NOMO-1 treated with DMSO at 0.1 percent for 48 hours (cell line): ENCODE results near the gene SLC28A1.

Experiments
- DNase-seq: peaks from one replicate; lab custom pipeline; 2025; ENCODE audit not compliant: unreplicated experiment; lab: John Stamatoyannopoulos, UW

Gene SLC28A1

DNA sequence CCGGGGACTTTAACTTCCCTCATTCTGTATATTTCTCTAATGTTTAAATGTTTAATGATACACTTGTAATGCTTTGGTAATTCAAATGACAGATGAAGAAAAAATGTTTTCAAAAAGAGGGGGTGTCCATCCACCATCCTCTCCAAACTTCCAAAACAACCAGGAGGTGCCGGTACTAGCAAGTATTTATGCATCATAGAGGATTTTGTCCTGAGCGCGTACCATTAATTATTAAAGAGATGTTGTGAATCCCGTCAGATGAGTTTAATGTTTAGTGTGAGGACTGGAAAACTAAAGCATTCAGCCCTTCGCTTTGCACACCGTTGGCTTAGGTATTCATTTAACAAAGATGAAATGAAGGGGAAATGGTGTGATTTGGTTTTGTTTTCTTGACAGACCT is 1.3 kb downstream of the SLC28A1 start:
- no peak for DNase-seq

DNA sequence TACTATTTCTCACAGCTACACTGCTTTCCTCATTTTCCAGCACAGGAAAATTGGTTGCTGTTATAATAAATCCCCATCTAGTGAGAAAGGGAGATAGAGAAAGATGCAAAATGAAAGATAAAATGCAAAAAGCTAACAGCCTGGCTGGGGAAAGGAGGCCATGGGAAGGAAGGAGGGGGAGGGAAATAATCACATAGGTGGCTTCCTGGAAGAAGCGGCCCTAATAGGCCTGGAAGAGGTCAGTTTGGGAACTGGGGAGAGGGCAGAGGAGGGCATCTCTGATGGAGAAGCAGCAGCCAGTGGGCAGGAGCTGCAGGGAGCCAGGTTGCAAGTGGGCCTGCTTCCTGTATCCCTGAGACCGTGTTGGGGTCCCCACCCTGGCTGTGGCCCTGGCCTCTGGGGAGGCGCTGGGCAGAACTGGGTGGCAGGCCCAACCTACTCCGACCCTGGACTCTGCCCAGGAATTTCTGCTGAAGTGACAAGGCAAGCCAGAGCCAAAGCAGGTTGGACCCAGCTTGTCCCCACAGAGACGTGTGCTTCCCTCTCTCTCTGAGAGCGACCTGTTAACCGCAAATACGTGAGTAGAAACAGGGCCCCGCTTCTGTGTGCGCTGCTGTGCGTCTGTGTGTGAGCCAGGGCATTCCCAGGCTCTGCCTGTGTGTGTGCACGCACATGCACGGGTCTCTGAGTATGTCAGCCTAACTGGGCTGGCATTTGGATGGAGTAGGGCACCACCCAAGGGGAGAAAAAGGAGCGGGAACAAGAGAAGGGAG is 1.9 kb downstream of the SLC28A1 start:
- DNase-seq, result no peak

DNA sequence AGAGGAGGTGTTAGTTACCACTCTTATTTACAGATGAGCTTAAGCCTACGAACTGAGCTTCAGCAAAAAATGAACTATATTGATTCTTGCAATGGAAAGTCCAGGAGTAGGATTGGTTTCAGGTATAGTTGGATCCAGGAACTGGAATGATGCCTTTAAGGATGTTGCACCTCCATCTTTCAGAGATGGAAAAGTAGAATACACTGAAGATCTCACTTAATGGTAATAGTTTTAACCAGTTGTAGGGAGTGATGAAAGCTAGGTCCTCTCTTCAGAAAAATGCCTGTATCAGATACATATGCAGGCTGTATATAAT is 2.5 kb downstream of the SLC28A1 start:
- DNase-seq, result no peak

DNA sequence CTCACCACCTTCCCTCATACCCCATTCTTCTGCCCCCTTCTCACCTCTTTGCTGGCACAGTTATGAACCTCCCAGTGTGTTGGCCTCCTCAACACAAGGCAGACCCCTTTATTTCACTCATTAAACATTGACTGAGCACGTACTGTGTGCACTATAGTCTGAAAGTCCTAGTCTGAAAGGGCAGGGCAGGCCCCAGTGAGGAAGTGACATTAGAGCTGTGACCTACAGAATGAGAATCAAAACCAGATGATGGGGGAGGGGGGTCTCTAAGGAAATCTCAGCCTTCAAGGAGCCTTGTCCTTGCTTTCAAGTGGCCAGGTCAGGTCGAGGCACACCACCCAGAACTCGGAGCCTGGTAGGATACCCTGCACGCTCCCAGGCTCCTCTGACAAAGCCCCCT is 3.5 kb downstream of the SLC28A1 start:
- DNase-seq, result no peak

DNA sequence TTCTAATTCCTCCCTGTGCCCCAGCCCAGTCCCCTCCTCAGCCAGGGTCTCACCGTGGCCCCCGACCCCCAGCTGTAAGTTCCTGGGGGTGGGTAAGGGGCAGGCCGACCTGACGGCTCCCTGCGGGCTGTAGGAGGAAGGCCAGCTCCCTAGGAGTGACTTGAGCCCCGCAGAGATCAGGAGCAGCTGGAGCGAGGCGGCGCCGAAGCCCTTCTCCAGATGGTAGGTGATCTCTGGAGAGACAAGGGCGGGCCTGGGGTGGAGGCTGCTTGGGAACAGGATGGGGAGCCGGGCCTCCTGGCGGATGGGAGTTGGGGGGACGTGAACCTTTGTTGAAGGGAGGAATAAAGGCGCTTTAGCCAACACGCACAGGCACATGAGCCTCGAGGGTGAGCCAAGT is 4.2 kb downstream of the SLC28A1 start:
- no peak for DNase-seq

DNA sequence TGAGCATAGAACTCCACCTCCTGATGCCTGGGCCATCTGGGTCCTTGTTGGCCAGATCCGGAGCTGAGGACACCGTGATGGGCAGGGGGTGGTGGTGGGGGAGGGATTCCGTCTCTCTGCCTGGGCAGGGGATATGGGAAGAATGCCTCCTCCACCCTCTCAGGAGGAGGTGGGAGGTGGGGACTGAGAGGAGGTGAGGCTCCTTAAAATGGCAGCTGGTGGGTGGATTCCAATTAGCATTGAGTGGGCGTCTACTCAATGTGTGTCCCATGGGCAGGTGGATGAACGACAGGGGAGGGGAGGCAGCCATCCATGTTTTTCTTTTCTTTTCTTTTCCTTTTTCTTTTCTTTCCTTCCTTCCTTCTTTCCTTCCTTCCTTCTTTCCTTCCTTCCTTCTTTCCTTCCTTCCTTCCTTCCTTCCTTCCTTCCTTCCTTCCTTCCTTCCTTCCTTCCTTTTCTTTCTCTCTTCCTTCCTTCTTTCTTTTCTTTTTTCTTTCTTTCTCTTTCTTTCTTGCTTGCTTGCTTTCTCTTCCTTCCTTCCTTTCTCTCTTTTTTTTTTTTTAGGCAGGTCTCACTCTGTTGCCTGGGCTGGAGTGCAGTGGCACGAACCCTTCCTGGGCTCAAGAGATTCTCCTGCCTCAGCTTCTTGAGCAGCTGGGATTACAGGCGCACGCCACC is 5.0 kb downstream of the SLC28A1 start:
- DNase-seq, result no peak

DNA sequence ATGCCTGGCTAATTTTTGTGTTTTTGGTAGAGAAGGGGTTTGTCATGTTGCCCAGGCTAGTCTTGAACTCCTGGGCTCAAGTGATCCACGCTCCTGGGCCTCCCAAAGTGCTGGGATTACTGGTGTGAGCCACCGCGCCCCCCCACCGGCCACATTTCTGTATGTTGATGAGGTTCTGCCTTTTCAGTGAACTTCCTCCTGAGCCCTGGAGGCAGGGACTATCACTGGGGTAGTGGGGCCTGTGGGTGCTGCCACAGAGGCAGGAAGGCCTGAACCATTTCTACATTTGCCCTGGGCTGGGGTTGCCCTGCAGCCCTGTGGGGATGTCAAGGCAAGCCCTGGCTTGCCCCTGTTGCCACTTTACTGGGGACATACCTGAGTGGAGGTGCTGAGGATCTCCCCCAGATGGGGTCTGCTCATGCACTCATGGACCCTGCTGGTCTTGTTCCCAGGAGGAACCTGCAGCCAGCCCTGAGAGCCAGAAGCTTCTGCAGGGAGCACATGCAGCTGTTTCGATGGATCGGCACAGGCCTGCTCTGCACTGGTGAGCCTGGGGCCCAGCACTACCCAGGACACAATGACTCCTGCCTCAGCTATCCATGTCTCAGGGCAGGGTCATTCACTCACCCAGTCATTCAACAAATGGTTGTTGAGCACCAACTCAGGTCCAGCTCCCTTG is 5.7 kb downstream of the SLC28A1 start:
- no peak for DNase-seq

DNA sequence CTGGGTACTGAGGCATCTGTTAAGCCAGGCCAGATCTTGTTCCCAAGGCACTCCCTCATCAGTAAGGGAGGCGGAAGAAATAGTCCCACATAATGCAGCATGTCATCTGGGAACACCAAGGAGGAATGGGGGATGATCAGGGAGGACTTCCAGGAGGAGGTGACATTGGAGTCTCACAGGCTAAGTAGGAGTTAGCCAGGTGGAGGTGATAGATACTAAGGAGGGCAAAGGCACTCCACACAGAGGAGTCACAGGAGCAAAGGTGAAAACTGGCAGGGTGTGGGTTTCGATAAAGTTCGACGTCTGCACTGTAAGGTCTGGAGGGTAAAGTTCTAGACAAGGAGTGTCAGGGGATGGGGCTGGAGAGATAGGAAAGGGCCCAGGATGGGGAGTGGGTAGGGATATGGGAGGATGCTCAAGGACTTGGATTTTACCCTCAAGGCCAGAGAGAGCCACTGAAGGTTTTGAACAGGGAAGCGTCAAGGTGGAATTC is 6.3 kb downstream of the SLC28A1 start:
- no peak for DNase-seq

DNA sequence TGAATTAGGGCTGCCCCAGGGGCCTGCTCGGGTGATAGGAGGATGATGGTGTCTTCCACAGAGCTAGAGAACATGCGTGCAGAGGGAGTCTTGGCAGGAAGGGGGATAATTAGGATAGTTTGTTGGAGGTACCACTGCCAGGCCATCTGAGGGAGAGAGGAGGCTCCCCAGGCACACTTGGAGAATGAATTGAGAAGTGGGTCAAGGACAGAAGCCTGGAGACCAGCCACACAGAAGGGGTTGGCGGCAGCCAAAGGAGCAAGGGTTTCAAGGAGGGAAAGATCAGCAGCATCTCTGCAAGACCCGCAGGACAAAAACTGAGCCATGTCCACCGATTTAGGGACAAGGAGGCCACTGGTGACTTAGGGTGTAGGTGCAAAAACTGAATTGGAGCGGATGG is 6.9 kb downstream of the SLC28A1 start:
- DNase-seq, result no peak

DNA sequence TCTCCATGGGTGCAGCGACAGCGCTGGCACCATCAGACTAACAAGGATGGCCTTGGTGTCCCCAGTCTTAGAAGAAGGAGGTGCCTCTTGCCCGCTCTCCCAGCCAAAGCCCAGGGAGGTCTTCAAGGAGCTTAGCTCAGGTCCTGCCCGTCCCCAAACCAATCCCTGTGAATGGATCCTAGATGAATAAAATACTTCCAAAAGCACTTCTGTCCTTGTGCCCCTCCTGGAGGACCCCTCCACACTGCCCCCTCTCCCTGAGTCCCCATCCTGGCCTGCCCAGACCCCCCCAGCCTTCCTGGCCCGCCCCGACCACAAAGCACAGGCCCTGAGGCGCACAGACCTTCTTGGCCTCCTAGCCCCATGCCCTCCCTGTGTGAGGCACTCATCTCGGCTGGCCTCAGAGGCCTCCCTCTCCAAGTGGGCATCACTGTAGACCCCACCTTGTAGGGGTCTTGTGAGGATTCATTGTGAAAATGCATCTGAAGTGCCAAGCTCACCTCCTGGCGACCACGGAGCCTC is 8.4 kb downstream of the SLC28A1 start:
- no peak for DNase-seq

DNA sequence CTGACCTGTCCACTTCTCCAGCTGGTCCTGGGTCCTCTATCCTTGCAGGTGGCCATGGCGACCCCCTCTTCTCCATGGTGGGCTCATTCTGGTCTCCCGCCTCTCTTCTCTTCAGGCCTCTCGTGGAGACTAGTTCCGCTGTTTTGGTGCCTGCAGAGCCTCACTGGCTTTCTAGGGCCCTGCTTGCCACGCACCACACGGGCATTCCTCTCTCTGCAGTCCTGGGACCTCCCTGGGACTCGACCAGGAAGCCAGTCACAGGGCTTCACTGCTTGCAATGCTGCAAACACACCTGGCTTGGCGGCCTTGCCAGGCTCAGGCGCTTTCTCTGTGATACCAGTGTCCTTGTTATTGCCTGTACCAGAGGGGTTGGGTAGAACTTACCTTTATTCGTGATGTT is 9.1 kb downstream of the SLC28A1 start:
- DNase-seq, result no peak

DNA sequence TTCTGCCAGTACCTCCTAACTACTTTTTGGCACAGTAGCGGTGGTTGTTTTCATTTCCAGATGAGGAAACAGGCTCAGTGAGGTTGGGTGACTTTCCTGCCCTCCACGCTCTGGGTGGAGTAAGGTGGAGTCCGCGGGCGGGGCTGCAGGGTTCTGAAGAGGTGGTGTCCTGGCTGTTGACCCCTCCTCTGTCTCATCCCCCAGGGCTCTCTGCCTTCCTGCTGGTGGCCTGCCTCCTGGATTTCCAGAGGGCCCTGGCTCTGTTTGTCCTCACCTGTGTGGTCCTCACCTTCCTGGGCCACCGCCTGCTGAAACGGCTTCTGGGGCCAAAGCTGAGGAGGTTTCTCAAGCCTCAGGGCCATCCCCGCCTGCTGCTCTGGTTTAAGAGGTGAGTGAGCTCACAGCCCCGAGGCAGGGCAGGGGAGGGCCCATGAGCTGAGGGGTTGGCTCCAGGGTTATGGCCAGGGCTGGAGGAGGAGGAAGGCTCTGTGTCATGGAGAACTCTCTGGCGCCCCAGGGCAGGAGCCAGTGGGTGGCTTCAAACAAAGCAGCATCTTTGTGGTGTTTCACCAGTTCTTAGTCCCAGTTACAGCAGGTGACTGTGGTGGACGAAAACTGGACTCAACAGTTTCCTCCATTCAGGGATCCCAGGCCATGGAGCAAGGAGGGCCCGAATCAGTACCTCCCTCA is 10.4 kb downstream of the SLC28A1 start:
- DNase-seq, result no peak

DNA sequence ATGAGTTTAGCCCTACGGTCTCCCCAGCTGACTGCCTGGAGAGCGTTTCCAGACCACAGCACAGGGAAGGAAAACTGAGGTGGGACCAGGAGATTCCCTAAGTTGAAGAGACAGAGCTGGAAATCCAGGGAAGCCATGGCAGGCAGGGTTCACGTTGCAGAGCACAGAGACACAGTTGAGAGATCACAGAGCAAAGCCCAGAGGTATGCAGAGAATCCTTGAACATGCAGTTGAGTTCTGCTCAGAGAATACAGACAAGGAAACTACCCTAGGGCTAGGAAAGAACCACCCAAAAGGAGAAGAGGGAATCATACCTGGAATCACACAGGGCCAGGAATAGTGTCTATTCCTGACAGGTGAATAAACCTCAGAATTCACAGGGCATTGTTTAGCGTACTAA is 14.3 kb downstream of the SLC28A1 start:
- DNase-seq, result no peak

DNA sequence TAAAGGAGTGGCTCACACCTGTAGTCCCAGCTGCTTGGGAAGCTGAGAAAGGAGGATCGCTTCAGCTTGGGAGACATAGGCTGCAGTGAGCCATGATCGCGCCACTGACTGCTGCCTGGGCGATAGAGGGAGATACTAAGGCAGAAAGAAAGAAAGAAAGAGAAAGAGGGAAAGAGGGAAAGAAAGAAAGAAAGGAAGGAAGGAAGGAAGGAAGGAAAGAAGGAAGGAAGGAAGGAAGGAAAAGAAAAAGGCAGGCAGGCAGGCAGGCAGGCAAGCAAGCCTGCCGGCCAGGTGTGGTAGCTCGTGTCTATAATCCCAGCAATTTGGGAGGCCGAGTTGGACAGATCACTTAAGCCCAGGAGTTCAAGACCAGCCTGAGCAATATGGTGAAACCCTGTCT is 15.3 kb downstream of the SLC28A1 start:
- DNase-seq, result no peak

DNA sequence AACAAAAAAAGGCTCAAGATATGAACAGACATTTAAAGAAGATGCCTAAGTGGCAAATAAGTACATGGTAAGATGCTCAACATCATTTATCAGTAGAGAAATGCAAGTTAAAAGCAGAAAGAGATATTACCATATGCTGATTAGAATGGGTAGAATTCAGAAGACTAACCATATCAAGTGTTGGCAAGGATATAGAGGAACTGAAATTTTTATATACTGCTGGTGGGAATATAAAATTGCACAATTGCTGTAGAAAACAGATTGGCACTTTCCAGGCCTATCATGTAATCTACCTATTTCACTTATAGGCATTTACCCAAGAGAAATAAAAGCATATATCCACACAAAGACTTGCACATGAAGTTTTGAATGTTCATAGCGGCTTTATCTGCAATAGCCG is 17.1 kb downstream of the SLC28A1 start:
- DNase-seq, result no peak

DNA sequence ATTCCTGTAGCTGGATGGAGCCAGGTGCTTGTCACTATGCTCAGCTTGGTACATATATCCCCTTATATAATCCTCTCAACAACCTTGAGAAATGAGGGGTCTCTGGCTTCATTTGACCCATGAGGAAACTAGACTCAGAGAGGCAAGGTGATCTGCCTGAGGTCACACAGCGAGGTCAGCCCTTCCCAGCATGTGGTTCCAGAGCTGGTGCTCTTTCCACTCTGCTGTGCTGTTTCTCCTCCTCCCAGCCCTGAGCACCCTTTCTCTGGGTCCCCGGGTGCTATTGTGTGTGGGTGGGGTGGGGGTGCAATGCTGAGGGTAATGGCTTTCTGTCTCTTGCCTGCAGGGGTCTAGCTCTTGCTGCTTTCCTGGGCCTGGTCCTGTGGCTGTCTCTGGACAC is 19.3 kb downstream of the SLC28A1 start:
- DNase-seq, result no peak

DNA sequence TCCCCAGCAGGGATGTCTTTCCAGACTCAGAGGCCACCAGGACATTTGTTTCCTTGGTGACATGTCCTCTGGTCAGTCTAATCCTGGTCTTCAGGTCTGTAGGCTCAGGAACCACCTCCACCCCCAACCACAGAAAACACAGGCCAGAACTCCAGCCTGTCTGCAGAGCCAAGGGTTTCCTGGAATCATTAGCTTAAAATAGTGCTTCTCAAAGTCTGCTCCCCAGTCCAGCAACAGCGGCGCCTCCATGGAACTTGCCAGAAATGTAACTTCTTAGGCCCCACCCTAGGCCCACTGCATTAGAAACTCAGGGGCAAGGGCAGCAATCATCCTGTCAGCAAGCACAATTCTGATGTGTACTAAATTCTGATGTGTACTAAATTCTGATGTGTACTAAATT is 20.0 kb downstream of the SLC28A1 start:
- no peak for DNase-seq

DNA sequence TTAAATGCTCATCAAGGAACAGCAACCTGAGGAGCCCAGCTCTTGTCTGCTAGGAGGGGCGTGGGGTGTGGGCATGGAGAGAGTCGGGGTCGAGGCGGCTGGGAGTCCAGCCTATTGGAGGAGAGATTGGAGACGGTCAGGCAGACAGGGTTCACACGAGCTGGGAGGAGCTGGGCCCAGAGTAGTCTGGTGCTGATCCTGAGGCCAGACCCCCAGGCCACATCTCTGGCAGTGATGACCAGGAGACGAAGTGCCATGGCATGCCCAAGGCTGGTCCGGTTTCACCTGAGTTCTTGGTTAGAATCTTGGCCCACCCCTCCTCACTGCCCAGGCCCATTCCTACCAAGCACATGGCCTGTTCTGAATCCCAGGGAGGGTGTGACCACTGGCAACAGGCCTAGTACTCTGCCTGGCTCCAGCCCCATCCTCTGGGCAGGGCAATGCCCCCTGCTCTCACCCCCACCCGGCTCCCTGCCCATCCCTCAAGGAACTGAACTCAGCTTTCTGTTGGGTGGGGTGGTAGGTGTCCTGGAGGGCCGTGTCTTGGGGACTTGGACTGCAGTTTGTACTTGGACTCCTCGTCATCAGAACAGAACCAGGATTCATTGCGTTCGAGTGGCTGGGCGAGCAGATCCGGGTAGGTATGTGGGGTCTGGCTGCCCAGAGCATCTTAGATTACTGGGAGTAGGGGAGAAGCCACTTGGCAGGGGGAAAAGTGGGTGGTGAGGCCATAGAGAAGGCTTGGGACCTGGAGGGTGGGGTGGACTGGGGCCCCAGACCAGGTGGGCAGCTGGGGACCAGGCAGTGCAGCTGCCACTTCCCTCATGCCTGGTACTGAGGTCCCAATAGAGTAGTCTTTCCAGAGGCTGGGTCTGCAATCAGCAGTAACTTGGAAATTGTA is 20.8 kb downstream of the SLC28A1 start:
- DNase-seq, result no peak

DNA sequence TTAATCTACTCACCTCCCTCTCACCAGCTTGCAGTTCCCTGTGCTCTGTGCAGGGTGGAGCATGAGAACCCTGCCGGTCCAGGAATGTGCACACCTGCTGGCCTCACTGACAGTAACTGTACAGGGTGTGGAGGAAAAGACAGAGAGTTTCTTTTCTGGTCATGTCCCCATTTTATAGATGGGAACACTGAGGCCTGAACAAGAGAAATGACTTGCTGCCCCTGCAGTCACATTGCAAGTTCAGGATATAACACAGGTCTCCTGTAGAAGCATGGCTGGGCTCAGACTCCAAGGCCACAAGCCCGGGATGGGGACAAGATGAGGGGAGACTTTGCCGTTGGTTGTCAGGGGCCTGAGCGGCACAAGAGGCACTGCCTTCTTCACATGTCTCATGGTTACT is 23.3 kb downstream of the SLC28A1 start:
- DNase-seq, result no peak

DNA sequence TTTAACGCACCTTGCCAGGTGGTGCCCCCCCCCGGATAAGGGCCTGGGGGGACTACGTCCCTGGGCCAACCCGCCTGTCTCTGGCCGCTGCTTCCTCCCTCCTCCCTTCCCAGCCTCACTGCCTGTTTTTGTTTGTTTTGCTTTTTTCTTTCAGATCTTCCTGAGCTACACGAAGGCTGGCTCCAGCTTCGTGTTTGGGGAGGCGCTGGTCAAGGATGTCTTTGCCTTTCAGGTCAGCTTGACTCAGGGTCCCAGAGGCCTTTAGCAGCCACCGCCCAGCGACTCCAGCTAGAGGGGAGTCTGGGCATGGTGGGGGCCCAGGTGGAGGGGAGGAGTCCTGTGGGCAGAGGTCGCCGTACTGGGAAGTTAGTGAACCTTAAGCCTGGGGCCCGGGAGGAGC is 24.1 kb downstream of the SLC28A1 start:
- DNase-seq, result no peak
